Gastroesophageal sphincter (tissue), 4 donors: Measurements from ENCODE around the gene POLR3A. TPM values are rescaled to one million over a fixed set of nuclear protein-coding genes. Genes with fewer than 3 reads are reported as not detected.

Source experiments
- ATAC-seq: fragments of 150-250 bp; one replicate; pipeline ENCODE4 v1.9.1; 2016; ENCODE audit warnings: mild to moderate bottlenecking, moderate library complexity
- H3K27ac ChIP-seq, 4 donors: fragments of 200-600 bp; sonication (generic) in 3 of 4; 1 replicate in 3 of 4; 2 replicates in 1 of 4; pipeline ENCODE4 v1.5.1; 2016 to 2019
- H3K27me3 ChIP-seq: fragments of 200-600 bp; sonication (generic); one replicate; pipeline ENCODE4 v1.5.1; 2019
- H3K36me3 ChIP-seq, 2 donors: fragments of 200-600 bp; sonication (generic); one replicate each; pipeline ENCODE4 v1.5.1; 2019; ENCODE audit warnings: control low read depth in 1 of 2
- H3K4me1 ChIP-seq, 3 donors: fragments of 200-600 bp; sonication (generic); 1 replicate in 2 of 3; 2 replicates in 1 of 3; pipeline ENCODE4 v1.5.1; 2016 to 2019; ENCODE audit warnings: control low read depth in 2 of 3
- H3K4me3 ChIP-seq, 2 donors: fragments of 200-600 bp; sonication (generic); one replicate each; pipeline ENCODE4 v1.5.1; 2019; ENCODE audit warnings: mild to moderate bottlenecking in 1 of 2, moderate library complexity in 1 of 2
- H3K9me3 ChIP-seq, 3 donors: fragments of 200-600 bp; sonication (generic); one replicate each; pipeline ENCODE4 v1.5.1; 2017 to 2019; ENCODE audit warnings: control low read depth in 2 of 3
- EP300 ChIP-seq: sonication (generic); formaldehyde crosslinking; IDR thresholded peaks from one replicate; pipeline ENCODE4 v1.6.1; 2017; ENCODE audit warnings: antibody characterized with exemption, mild to moderate bottlenecking
- POLR2A ChIP-seq, 2 donors: fragments of 450-650 bp; IDR thresholded peaks; one replicate each; pipeline ENCODE4 v1.6.1; 2017; ENCODE audit warnings: antibody characterized with exemption in 2 of 2, mild to moderate bottlenecking in 2 of 2, moderate library complexity in 1 of 2
- POLR2AphosphoS5 ChIP-seq: sonication (generic); formaldehyde crosslinking; IDR thresholded peaks from one replicate; pipeline ENCODE4 v1.6.1; 2017; ENCODE audit warnings: antibody characterized with exemption
- whole genome bisulfite sequencing, 2 donors: methylation state at CpG; one replicate each; pipeline ENCODE4 v1.1.5; 2018; ENCODE audit warnings: low coverage in 1 of 2; 5-methylcytosine and 5-hydroxymethylcytosine counted together
- total RNA-seq, 4 donors: library from RNA; depleted of rRNA; stranded (reverse); fragments of >200 nt; gene quantifications; one replicate each; pipeline ENCODE4 v1.1.0, GENCODE V29; 2016
- TF ChIP-seq, protein P1 (sequence below), 4 experiments: fragments of 200-600 bp in 2 of 4; fragments of 450-650 bp in 2 of 4; sonication (generic) in 1 of 4; IDR thresholded peaks; one replicate each; pipeline ENCODE4 v1.5.1; 2017 to 2019; ENCODE audit warnings: antibody characterized with exemption in 4 of 4, mild to moderate bottlenecking in 2 of 4, moderate library complexity in 2 of 4

The POLR3A gene
- total RNA-seq, 4 donors from 2014 or later, result 10.0 to 13.5 (median 12.0) TPM

- peak overlapping the region in 1 of 4 donors; percentile 30 for H3K27ac ChIP-seq
These were observed 51.4 kb downstream of the POLR3A start for GRCh38 chr10:77977934-77978333.

DNA sequence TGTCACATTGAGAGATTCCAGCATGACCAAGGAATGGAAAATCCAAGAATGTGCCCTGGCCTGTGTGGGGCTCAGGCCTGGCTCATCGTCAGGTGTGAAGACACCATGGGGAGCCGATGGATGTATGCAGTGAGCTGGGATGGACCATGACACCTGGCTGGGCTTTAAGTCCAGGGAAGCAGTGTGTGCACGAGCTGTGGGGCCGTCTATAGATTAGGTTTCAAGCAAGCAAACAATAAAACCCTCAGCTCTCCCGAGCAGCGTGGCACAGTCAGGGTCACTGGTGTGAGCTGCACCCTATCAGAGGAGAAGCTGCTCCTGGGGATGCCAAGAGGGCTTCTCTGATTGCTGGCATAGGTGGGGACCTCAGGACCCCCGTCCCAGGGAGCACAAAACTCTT, 52.3 kb downstream of the POLR3A start:
- Histone ChIP-seq H3K4me1 (peaks cover 0 to 35% (median 0%) of the 10 kb centered on the region in 3 donors), H3K27ac (peak overlapping the region in 1 of 4 donors; percentile 52), H3K9me3 (no peaks in the 10 kb centered on the region), H3K27me3 (no peaks in the 10 kb centered on the region), H3K4me3 (no peak overlapping the region), H3K36me3 (peaks cover 0 to 66% of the 10 kb centered on the region in 2 donors)
- TF ChIP-seq POLR2AphosphoS5 (no peak), EP300 (no peak), POLR2A (IDR thresholded peaks at IDR 0.05) (no peak)
- TF ChIP-seq, protein P1, sequence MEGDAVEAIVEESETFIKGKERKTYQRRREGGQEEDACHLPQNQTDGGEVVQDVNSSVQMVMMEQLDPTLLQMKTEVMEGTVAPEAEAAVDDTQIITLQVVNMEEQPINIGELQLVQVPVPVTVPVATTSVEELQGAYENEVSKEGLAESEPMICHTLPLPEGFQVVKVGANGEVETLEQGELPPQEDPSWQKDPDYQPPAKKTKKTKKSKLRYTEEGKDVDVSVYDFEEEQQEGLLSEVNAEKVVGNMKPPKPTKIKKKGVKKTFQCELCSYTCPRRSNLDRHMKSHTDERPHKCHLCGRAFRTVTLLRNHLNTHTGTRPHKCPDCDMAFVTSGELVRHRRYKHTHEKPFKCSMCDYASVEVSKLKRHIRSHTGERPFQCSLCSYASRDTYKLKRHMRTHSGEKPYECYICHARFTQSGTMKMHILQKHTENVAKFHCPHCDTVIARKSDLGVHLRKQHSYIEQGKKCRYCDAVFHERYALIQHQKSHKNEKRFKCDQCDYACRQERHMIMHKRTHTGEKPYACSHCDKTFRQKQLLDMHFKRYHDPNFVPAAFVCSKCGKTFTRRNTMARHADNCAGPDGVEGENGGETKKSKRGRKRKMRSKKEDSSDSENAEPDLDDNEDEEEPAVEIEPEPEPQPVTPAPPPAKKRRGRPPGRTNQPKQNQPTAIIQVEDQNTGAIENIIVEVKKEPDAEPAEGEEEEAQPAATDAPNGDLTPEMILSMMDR (IDR thresholded peaks at IDR 0.05), result no peak
- WGBS, 2 donors, result 65 to 75% methylated on average over 2 to 3 of the region's 7 CpGs
- ATAC-seq, result no peak

More at GRCh38 chr10:77977934-77978333, 51.4 kb downstream of the POLR3A start:
- Histone ChIP-seq H3K36me3 (peaks cover 0 to 75% of the 10 kb centered on the region in 2 donors), H3K27me3 (no peaks in the 10 kb centered on the region), H3K4me1 (peaks cover 0 to 26% (median 0%) of the 10 kb centered on the region in 3 donors), H3K9me3 (no peaks in the 10 kb centered on the region), H3K4me3 (no peak overlapping the region)
- TF ChIP-seq, protein P1 (IDR thresholded peaks at IDR 0.05), result no peak
- TF ChIP-seq POLR2AphosphoS5 (no peak), POLR2A (IDR thresholded peaks at IDR 0.05) (no peak), EP300 (no peak)
- WGBS, 2 donors, result 100% methylated on average over 1 of the region's 3 CpGs
- no peak for ATAC-seq

- H3K9me3 ChIP-seq, result no peaks in the 10 kb centered on the region
These were observed 54.1 kb downstream of the POLR3A start for GRCh38 chr10:77975086-77975666.

GRCh38 chr10:77974396-77975074, 54.8 kb downstream of the POLR3A start:
- TF ChIP-seq, protein P1 (IDR thresholded peaks at IDR 0.05), result peak in 3 of 4 experiments; percentile 41 to 59 (median 55)
- TF ChIP-seq POLR2AphosphoS5, result no peak
- TF ChIP-seq EP300, result no peak
- TF ChIP-seq POLR2A (IDR thresholded peaks at IDR 0.05), result no peak
- H3K4me3 ChIP-seq, result no peak overlapping the region
- peaks cover 0 to 60% (median 7%) of the 10 kb centered on the region in 3 donors for H3K4me1 ChIP-seq
- no peaks in the 10 kb centered on the region for H3K27me3 ChIP-seq
- H3K27ac ChIP-seq, result peak overlapping the region in 3 of 4 donors; percentile 55 to 89 (median 81)
- H3K36me3 ChIP-seq, result peaks cover 0 to 41% of the 10 kb centered on the region in 2 donors
- H3K9me3 ChIP-seq, result no peaks in the 10 kb centered on the region
- WGBS, 2 donors, result 48 to 59% methylated on average over 5 to 7 of the region's 8 CpGs
- ATAC-seq, result no peak

More at GRCh38 chr10:77975086-77975666, 54.1 kb downstream of the POLR3A start:
- no peak for ATAC-seq
- Histone ChIP-seq H3K36me3 (peaks cover 0 to 48% of the 10 kb centered on the region in 2 donors), H3K27ac (peak overlapping the region in 3 of 4 donors; percentile 55 to 89 (median 81)), H3K4me1 (peaks cover 0 to 54% (median 7%) of the 10 kb centered on the region in 3 donors), H3K4me3 (no peak overlapping the region), H3K27me3 (no peaks in the 10 kb centered on the region)
- WGBS, 2 donors, result 58 to 69% methylated on average over 5 to 9 of the region's 9 CpGs
- TF ChIP-seq EP300 (no peak), POLR2AphosphoS5 (no peak), POLR2A (IDR thresholded peaks at IDR 0.05) (no peak)

DNA sequence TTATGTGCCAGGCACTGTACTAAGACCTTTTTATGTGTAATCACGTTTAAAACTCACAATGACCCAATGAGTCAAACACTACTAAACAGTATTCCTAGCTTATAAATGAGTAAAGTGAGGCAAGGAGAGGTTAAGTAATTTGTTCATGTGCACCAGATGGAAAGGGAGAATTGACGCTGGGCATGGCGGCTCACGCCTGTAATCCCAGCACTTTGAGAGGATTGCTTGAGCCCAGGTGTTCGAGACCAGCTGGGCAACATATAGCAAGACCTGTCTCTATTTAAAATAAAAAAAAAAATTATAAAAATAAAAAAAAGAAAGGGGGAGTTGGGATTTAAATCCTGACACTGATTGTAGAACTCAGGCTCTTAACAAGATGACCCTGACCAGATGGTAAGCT, 56.0 kb downstream of the POLR3A start:
- ATAC-seq, result no peak
- H3K36me3 ChIP-seq, result peaks cover 0 to 29% of the 10 kb centered on the region in 2 donors
- WGBS, 2 donors, result 0 to 78% methylated on average over 1 to 5 of the region's 5 CpGs

More for the DNA sequence above, 56.0 kb downstream of the POLR3A start:
- Histone ChIP-seq H3K9me3 (no peaks in the 10 kb centered on the region), H3K27ac (peak overlapping the region; percentile 72 to 89 (median 84)), H3K4me3 (no peak overlapping the region), H3K27me3 (no peaks in the 10 kb centered on the region), H3K4me1 (peaks cover 0 to 71% (median 7%) of the 10 kb centered on the region in 3 donors)
- TF ChIP-seq POLR2A (IDR thresholded peaks at IDR 0.05) (no peak), EP300 (no peak), POLR2AphosphoS5 (no peak)
- TF ChIP-seq, protein P1 (IDR thresholded peaks at IDR 0.05), result no peak
